Fibroblast of skin of right quadriceps (primary cell): ENCODE measurements around the gene ZNF581.
A peak's percentile ranks its signal among the peaks of the same experiment; 100 is the strongest.

Experiments
- DNase-seq: peaks from one replicate; pipeline ENCODE4 v3.0.0-alpha.2; 2013

The ZNF581 gene

GRCh38 chr19:55650602-55651230 is 7.3 kb downstream of the ZNF581 start:
- DNase-seq, result no peak

- no peak for DNase-seq
Observed at GRCh38 chr19:55651236-55651635, 7.8 kb downstream of the ZNF581 start.

GRCh38 chr19:55652311-55653128 is 9.1 kb downstream of the ZNF581 start:
- no peak for DNase-seq

GRCh38 chr19:55653651-55654322 is 10.3 kb downstream of the ZNF581 start:
- DNase-seq, result peak; percentile 99

GRCh38 chr19:55654323-55654867 is 10.9 kb downstream of the ZNF581 start:
- DNase-seq, result peak; percentile 99

- peak; percentile 90 for DNase-seq
Observed at GRCh38 chr19:55654868-55655647, 11.6 kb downstream of the ZNF581 start, which contains the start of gene U2AF2. TSS of gene U2AF2 (plus strand) at chr19:55655035. CDS start at chr19:55655105, 70 bp downstream.

- DNase-seq, result no peak
Observed at GRCh38 chr19:55655648-55656040, 12.2 kb downstream of the ZNF581 start.

GRCh38 chr19:55656552-55656951 is 13.1 kb downstream of the ZNF581 start:
- no peak for DNase-seq

- no peak for DNase-seq
Observed at GRCh38 chr19:55656988-55657747, 13.7 kb downstream of the ZNF581 start.

- no peak for DNase-seq
Observed at GRCh38 chr19:55658846-55659459, 15.5 kb downstream of the ZNF581 start.

GRCh38 chr19:55659822-55660221 is 16.4 kb downstream of the ZNF581 start:
- no peak for DNase-seq

GRCh38 chr19:55660404-55660803 is 17.0 kb downstream of the ZNF581 start:
- DNase-seq, result no peak

- DNase-seq, result no peak
Observed at GRCh38 chr19:55660991-55661390, 17.5 kb downstream of the ZNF581 start.

- DNase-seq, result no peak
Observed at GRCh38 chr19:55661826-55662225, 18.4 kb downstream of the ZNF581 start.

GRCh38 chr19:55663846-55664536 is 20.5 kb downstream of the ZNF581 start:
- no peak for DNase-seq

- no peak for DNase-seq
Observed at GRCh38 chr19:55666343-55667005, 23.0 kb downstream of the ZNF581 start.

GRCh38 chr19:55667006-55667381 is 23.5 kb downstream of the ZNF581 start:
- no peak for DNase-seq

GRCh38 chr19:55667511-55667910 is 24.1 kb downstream of the ZNF581 start:
- DNase-seq, result no peak

GRCh38 chr19:55667958-55668357 is 24.5 kb downstream of the ZNF581 start:
- DNase-seq, result no peak
